NCI-H748 (cell line): Measurements from ENCODE around the gene RAB44.
"Not testable (repeated sequence)": the region's sequence is repeated elsewhere in the genome, so short reads cannot be mapped to it uniquely, and the experiment has no call there.

Source experiments
- DNase-seq: peaks from one replicate; lab custom pipeline; 2025; ENCODE audit not compliant: unreplicated experiment; lab: John Stamatoyannopoulos, UW

RAB44 gene

GRCh38 chr6:36697481-36697903, at the start of gene RAB44:
RAB44 (plus strand) TSS chr6:36697826; CDS start chr6:36704236, 6,410 bp downstream.
- DNase-seq = no peak

- DNase-seq = no peak
Observed at GRCh38 chr6:36649086-36649485, 48.5 kb upstream of the RAB44 start.

- no peak for DNase-seq
Observed at GRCh38 chr6:36649701-36650484, 47.7 kb upstream of the RAB44 start.

GRCh38 chr6:36650848-36651478, 46.7 kb upstream of the RAB44 start:
- DNase-seq = no peak

GRCh38 chr6:36651659-36652379, 45.8 kb upstream of the RAB44 start:
- no peak for DNase-seq

- DNase-seq = not testable (repeated sequence)
Observed at GRCh38 chr6:36654469-36654868, 43.2 kb upstream of the RAB44 start.

GRCh38 chr6:36655085-36655724, 42.4 kb upstream of the RAB44 start:
- no peak for DNase-seq

- DNase-seq = no peak
Observed at GRCh38 chr6:36656441-36656840, 41.2 kb upstream of the RAB44 start.

- no peak for DNase-seq
Observed at GRCh38 chr6:36657271-36657670, 40.4 kb upstream of the RAB44 start.

- DNase-seq = no peak
Observed at GRCh38 chr6:36657942-36658544, 39.6 kb upstream of the RAB44 start.

- no peak for DNase-seq
Observed at GRCh38 chr6:36659271-36659670, 38.4 kb upstream of the RAB44 start.

- no peak for DNase-seq
Observed at GRCh38 chr6:36660771-36661471, 36.7 kb upstream of the RAB44 start.

- DNase-seq = no peak
Observed at GRCh38 chr6:36662380-36662779, 35.2 kb upstream of the RAB44 start.

- no peak for DNase-seq
Observed at GRCh38 chr6:36662827-36663256, 34.8 kb upstream of the RAB44 start.

GRCh38 chr6:36663504-36664446, 33.9 kb upstream of the RAB44 start:
- DNase-seq = no peak

- DNase-seq = no peak
Observed at GRCh38 chr6:36665180-36665579, 32.4 kb upstream of the RAB44 start.

- DNase-seq = no peak
Observed at GRCh38 chr6:36666287-36666686, 31.3 kb upstream of the RAB44 start.

GRCh38 chr6:36666826-36667591, 30.6 kb upstream of the RAB44 start:
- peak; percentile 91 for DNase-seq
